HG03196 (cell line): Measurements from ENCODE around the gene MAPK11.
A peak's percentile ranks its signal among the peaks of the same experiment; 100 is the strongest.

ENCODE experiments used
- ATAC-seq: cut with Tn5 transposase; IDR thresholded peaks from one replicate; pipeline ENCODE4 v1.9.1; 2021; ENCODE audit not compliant: unreplicated experiment

Gene MAPK11

GRCh38 chr22:50262973-50263617 is 7.1 kb downstream of the MAPK11 start:
- ATAC-seq = no peak

- no peak for ATAC-seq
These were observed 7.7 kb downstream of the MAPK11 start for GRCh38 chr22:50262460-50262911.

- no peak for ATAC-seq
These were observed 8.3 kb downstream of the MAPK11 start, which contains the start of gene MAPK12 for GRCh38 chr22:50261615-50262459. Gene MAPK12 (minus strand): TSS chr22:50261683. CDS start chr22:50261509, 174 bp downstream.

GRCh38 chr22:50260801-50261614 is 9.2 kb downstream of the MAPK11 start:
- ATAC-seq = no peak

GRCh38 chr22:50260434-50260800 is 9.8 kb downstream of the MAPK11 start:
- ATAC-seq = no peak

- no peak for ATAC-seq
These were observed 10.9 kb downstream of the MAPK11 start for GRCh38 chr22:50259302-50259701.

GRCh38 chr22:50258361-50259292 is 11.6 kb downstream of the MAPK11 start:
- ATAC-seq = no peak

- no peak for ATAC-seq
These were observed 12.5 kb downstream of the MAPK11 start for GRCh38 chr22:50257451-50258360.

GRCh38 chr22:50257041-50257440 is 13.1 kb downstream of the MAPK11 start:
- ATAC-seq = no peak

GRCh38 chr22:50256258-50256862 is 13.8 kb downstream of the MAPK11 start:
- ATAC-seq = no peak

GRCh38 chr22:50255607-50256006 is 14.6 kb downstream of the MAPK11 start:
- no peak for ATAC-seq

GRCh38 chr22:50255099-50255498 is 15.1 kb downstream of the MAPK11 start:
- no peak for ATAC-seq

GRCh38 chr22:50253941-50254340 is 16.2 kb downstream of the MAPK11 start:
- no peak for ATAC-seq

GRCh38 chr22:50253046-50253915 is 16.9 kb downstream of the MAPK11 start:
- ATAC-seq = no peak

GRCh38 chr22:50252082-50253045 is 17.8 kb downstream of the MAPK11 start:
- ATAC-seq = peak; percentile 31

GRCh38 chr22:50251477-50252081 is 18.6 kb downstream of the MAPK11 start:
- no peak for ATAC-seq
